Measurements from ENCODE around the gene HELZ. TPM values are rescaled to one million over a fixed set of nuclear protein-coding genes. Genes with fewer than 3 reads are reported as not detected.

HELZ gene
- total and polyA plus RNA-seq, 2 of the 8 experiments (the other 6 are each of a cell fraction or from before 2014, with no cell fraction given), result 10.0 to 48.7 TPM

- TF ChIP-seq MAFK (IDR thresholded peaks at IDR 0.05; ENCODE audit: low read depth, low read length) (no peak), RBBP5 (IDR thresholded peaks at IDR 0.05; ENCODE audit: borderline replicate concordance, low read depth, low read length) (no peak; the same call in 1 of the 2 replicates), EGR1 (IDR thresholded peaks at IDR 0.05; ENCODE audit: borderline replicate concordance, low read depth, low read length) (peak; percentile 19; the same call in 1 of the 2 replicates), HDAC6 (IDR thresholded peaks at IDR 0.05; ENCODE audit: low read depth, low read length) (no peak), SAP30 (IDR thresholded peaks at IDR 0.05; ENCODE audit: insufficient read depth, insufficient replicate concordance, low read length) (no peak)
Measured at GRCh38 chr17:67245694-67246402, 852 bp upstream of the HELZ start (continued).
